Hepatocyte (in vitro differentiated cells): ENCODE results near the gene SMIM20.

Experiments used
- EZH2 ChIP-seq: fragments of 200-600 bp; sonication (generic); IDR thresholded peaks from 2 replicates; pipeline ENCODE4 v1.6.1; 2016; ENCODE audit warnings: antibody characterized with exemption, mild to moderate bottlenecking, borderline replicate concordance
- EZH2phosphoT487 ChIP-seq: fragments of 200-600 bp; sonication (generic); IDR thresholded peaks from one replicate; pipeline ENCODE4 v1.6.1; 2018; ENCODE audit warnings: antibody characterized with exemption, mild to moderate bottlenecking, low read depth, moderate library complexity; ENCODE audit not compliant: unreplicated experiment, severe bottlenecking
- TF ChIP-seq, protein P1 (sequence below): fragments of 200-600 bp; sonication (generic); IDR thresholded peaks from 2 replicates; pipeline ENCODE4 v1.5.1; 2016; ENCODE audit warnings: antibody characterized with exemption, mild to moderate bottlenecking; ENCODE audit not compliant: poor library complexity

DNA sequence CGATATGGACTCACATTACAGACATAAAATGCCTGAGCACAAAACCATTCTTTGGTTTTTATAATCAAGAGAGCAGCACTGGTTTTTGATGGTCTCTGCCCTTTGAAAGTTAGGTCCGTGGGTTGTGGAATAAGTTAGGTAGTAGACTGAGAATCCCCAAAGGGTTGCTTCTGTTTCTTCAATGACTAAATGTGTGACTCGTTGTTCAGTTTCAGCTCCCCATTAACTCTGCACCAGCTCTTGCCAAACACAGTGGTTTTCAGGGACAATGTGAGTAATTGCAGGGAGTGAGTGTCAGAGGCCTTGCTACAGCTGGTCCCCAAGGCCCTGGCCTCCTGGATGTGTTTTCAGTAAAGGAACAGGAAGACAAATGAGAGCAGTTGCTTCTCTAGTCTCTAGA lies 24.8 kb downstream of the SMIM20 start:
- TF ChIP-seq, protein P1, sequence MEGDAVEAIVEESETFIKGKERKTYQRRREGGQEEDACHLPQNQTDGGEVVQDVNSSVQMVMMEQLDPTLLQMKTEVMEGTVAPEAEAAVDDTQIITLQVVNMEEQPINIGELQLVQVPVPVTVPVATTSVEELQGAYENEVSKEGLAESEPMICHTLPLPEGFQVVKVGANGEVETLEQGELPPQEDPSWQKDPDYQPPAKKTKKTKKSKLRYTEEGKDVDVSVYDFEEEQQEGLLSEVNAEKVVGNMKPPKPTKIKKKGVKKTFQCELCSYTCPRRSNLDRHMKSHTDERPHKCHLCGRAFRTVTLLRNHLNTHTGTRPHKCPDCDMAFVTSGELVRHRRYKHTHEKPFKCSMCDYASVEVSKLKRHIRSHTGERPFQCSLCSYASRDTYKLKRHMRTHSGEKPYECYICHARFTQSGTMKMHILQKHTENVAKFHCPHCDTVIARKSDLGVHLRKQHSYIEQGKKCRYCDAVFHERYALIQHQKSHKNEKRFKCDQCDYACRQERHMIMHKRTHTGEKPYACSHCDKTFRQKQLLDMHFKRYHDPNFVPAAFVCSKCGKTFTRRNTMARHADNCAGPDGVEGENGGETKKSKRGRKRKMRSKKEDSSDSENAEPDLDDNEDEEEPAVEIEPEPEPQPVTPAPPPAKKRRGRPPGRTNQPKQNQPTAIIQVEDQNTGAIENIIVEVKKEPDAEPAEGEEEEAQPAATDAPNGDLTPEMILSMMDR = no peak
- TF ChIP-seq EZH2 (no peak), EZH2phosphoT487 (no peak)
